D721Med (cell line): Measurements from ENCODE around the gene RNASE11.
"Not testable (repeated sequence)": the region's sequence is repeated elsewhere in the genome, so short reads cannot be mapped to it uniquely, and the experiment has no call there.

ENCODE experiments used
- DNase-seq: peaks from one replicate; pipeline ENCODE4 v3.0.0; 2011; ENCODE audit warnings: low spot score; ENCODE audit not compliant: insufficient read length
- FAIRE-seq: peaks from 2 replicates; lab custom pipeline; 2011; peaks lifted over from hg19 to GRCh38; lab: Jason Lieb, UNC
- CTCF ChIP-seq: IDR thresholded peaks from 2 replicates; pipeline ENCODE4 v1.5.1; 2012; ENCODE audit warnings: mild to moderate bottlenecking, control low read depth; ENCODE audit not compliant: insufficient read depth; ENCODE audit errors: missing control alignments

Gene RNASE11

GRCh38 chr14:20620798-20621478, 33.1 kb upstream of the RNASE11 start:
- DNase-seq (no peak), FAIRE-seq (no peak)
- TF ChIP-seq CTCF: no peak

DNA sequence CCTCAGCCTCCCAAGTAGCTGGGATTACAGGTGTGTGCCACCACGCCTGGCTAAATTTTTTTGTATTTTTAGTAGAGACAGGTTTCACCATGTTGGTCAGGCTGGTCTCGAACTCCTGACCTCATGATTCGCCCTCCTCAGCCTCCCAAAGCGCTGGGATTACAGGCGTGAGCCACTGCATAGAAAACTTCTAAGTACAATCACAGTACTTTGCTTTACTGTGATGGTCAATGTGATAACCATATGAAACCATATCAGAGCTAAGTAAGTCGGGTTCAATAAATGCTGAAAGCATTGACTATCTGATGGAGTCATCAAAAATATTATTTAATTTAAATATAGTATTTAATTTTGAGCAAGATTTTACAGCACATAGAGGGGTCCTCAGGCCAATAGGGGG, 31.9 kb upstream of the RNASE11 start:
- not testable (repeated sequence) for DNase-seq, FAIRE-seq

GRCh38 chr14:20618271-20618749, 30.5 kb upstream of the RNASE11 start:
- TF ChIP-seq CTCF: no peak
- DNase-seq (no peak), FAIRE-seq (no peak)

DNA sequence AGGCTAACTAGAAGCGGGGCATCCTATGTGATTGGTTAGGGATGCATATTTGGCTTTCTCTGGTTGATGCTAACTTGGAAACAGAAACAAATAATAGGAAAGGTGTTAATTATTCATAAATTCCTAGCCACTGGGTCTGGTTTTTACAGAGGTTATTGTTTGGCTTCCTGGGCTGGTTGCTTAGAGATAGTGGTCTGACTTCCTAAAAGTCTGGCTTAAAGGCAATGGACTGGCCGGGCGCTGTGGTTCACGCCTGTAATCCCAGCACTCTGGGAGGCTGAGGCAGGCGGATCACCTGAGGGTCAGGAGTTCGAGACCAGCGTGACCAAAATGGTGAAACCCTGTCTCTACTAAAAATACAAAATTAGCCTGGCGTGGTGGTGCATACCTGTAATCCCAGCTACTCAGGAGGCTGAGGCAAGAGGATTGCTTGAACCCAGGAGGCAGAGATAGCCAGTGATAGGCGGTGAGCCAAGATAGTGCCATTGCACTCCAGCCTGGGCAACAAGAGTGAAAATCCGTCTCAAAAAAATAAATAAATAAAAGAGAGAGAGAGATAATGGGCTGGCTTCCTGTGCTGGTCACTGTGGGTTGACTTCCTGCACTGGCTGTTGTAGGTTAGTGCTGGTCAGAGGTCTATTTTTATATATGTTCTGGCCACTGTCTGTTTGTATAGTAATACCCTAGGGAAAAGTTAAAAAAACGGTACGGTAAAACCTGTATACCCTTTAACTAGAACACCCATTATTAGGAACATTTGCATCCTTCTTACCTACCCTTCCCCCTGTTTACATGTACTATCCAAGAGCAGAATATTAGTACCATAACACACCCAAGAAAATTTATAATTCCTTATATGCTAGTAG, 29.6 kb upstream of the RNASE11 start:
- FAIRE-seq (no peak), DNase-seq (no peak)
- no peak for TF ChIP-seq CTCF

DNA sequence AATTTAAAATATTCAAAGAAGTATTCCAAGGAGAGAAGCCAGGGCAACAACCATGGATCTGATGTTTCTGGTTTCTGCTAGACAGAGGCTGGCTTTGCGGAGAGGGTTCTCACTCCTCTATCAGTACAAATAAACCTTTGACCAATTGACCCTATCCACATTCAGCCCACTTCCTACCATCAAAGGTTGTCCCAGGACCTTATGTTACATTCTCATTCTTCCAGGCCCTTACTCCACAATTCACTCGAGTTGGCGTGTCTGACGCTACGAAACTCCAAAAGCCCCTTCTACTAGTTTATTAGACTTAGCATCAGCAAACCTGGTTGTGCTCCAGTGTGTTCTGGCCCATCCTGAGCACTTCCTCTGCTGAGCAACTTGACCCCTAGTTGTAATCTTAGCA, 28.2 kb upstream of the RNASE11 start:
- no peak for DNase-seq
- FAIRE-seq: no peak
- TF ChIP-seq CTCF: no peak

DNA sequence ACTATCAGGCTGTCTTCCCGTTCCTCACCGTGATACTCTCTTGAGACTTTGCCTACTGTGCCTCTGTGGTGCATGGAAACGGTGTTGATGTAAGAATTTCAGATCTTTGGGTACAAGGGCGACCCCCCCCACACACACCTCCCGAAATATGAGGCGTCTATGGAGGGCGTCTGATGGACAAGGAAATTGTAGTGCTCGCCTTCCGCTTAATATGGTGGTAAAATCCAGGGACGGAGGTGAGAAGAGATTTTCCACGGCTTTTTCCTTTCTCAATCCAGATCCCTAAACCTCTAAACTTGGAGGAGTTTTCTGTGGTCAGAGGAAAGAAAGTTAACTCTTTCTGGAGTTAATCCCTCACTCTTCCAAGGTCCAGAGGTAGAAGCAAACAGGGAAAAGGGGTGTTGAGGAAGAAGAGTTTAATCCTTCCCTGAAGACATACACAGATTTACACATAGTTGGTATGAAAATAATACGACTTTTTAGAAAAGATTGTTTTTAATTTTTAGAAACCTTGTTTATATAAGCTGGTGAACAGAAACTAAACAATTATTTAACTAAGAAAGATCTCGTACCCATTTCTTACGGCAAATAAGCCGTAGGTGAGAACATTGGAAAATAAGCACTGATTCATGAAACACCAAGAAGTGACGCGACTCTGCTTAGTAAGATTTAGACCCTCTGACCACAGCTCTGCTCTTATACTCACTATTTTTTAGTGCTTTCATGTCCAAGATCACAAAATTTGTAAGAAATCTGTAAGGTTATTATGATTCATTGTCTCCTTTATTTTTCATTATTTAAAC, 26.4 kb upstream of the RNASE11 start:
- no peak for TF ChIP-seq CTCF
- FAIRE-seq: no peak
- no peak for DNase-seq

DNA sequence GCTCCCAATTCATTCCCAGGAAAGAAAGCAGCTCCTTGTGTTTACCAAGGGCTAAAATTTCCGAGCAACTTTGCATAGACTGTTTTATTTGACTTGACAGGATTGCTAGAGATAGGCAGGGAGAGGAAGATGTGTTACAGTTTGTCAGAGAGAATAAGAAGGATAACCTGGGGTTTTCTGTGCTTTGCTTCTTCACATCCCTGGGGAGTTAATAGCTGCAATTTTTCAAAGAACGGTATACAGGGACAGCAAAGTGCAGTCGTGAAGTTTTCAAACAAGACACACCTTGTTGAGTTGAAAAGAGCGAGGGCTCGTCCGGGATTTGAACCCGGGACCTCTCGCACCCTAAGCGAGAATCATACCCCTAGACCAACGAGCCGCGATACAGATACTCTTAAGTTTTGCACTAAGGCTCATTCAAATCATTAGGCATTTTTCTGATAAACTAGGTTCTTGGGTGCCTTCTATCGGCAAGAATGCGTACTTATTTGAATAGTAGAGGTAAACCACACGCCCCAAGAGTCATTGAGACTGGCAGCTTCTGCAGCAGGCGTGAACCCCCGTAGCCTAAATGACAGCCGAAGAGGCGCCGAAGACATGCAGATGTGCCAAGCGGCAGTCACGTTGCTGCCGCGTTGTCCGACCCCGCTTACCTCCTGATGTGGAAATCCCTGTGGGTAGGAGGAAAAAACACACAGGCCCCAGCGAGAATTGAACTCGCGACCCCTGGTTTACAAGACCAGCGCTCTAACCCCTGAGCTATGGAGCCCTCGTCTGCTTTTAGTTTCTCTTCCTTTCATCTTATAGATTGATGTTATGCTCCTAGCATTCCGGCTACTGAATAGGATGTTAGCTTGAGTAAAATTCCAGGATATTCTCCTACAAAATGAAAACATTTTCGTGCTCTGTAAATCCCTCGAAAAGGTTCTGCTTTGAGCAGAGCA, 25.6 kb upstream of the RNASE11 start:
- TF ChIP-seq CTCF: peak; percentile 58
- no peak for FAIRE-seq

More for the DNA sequence above, 25.6 kb upstream of the RNASE11 start:
- no peak for DNase-seq
